Retina (tissue), 1 donor: ENCODE data around the gene CTBP2.

Experiments used
- DNase-seq: peaks from one replicate; pipeline ENCODE4 v3.0.0-alpha.2; 2016

Gene CTBP2

GRCh38 chr10:125159932-125160855, at the start of gene CTBP2:
Gene CTBP2, minus strand, starts transcription at chr10:125160563.
- peak; percentile 60 for DNase-seq

DNA sequence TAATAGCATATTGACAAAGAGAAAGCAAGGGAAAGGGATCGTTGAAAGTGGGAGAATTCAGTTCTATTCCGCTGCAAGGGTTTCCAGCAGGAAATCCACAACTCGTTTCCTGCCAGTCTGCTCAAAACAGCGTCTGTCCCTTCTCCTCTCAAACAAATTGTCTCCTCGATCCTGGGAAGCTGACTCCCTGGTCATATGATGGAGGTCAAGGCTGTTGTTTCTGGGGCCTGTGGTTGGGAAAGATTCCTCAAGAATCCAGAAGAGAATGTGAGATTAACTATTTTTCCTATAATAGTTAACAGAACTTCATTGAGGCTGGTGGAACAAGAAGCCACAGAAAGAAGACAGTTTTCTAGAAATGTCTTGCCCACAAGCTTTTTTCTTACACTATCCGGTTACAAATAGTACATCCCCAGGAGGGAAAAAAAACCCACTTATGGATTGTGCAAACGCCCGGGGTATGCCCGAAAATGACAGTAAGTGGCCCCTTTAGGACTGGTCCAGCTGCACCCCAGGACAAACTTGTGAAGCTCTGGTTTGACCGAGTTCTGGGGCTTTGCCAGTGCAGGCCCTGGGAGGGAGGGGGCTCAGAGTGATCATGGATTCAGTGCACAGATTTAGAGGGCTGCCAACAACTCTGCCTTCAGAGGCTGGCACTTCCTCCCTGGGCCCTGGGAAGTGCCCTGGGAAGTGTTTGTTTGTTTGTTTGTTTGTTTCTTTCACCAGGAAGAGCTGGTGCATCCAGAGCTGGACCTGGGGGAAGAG, 49.4 kb upstream of the CTBP2 start:
- no peak for DNase-seq

DNA sequence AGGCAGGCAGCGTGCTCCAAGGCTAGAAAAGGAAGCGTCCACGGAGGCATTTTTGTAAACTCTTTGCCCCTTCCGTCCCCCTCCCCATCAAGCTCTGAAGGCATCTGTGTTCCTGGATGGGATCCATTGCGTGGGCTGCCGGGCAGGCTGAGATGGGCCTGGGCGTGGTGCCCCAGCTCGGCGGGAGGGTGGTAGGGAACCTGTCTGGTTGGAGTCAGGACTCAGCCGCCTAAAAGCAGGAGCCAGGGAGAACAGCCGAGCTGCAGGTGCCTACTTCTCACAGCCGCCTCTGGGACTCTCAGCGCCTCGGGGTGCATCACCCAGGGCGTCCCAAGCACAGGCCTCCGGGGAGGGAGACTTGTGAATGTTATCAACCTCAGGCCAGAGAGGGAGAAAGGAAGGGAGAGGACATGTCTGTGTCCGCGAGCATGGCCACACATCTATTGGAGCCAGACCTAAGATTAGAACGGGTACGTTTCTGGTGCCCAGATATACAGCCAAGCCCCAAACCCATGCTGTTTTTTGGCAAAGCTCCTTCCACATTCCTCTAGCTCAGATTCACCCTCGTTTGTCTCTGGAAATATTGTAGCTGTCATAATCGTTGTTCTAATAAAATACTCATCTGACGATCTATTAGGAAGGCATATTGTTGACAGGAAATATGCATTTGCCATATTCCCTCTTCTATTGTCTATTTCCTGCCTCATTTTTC, 48.6 kb upstream of the CTBP2 start:
- no peak for DNase-seq

- no peak for DNase-seq
Measured at GRCh38 chr10:125206623-125207022, 46.3 kb upstream of the CTBP2 start.

DNA sequence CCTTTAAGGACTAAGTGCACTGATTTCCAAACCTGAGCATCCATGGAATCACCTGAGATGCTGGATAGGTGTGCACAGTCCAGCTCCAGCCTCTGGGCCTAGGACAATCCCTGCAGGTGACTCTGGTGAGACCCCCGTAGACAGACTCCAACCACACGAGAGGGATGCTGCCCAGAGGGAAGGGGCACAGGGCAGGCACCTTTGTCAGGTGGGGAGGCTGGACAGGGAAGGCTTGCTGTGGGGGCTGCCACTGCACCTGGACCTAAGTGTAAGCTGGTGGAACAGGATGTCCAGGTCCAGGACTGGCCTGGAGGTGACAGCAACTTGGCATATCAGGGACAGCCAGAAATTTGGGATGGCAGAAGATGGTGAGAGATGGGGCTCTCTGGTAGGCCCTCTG, 45.1 kb upstream of the CTBP2 start:
- DNase-seq, result no peak

DNA sequence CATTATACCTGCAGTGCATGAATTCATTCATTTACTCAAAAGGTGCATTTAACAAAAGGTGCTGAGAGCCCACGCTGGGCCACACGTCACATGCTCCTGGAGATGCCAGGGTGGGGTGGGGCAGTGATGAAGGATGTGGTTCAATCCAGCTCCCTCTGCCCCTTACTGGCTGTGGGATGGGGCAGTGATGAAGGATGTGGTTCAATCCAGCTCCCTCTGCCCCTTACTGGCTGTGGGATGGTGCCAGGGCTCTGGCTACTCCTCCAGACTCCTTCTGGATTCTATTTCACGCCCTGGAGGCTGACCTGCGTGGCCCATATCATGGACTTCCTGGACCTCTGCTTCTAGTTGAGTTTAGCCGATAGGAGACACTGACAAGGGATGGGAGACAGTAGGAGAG, 44.0 kb upstream of the CTBP2 start:
- no peak for DNase-seq

GRCh38 chr10:125203186-125203800, 42.9 kb upstream of the CTBP2 start:
- no peak for DNase-seq

DNA sequence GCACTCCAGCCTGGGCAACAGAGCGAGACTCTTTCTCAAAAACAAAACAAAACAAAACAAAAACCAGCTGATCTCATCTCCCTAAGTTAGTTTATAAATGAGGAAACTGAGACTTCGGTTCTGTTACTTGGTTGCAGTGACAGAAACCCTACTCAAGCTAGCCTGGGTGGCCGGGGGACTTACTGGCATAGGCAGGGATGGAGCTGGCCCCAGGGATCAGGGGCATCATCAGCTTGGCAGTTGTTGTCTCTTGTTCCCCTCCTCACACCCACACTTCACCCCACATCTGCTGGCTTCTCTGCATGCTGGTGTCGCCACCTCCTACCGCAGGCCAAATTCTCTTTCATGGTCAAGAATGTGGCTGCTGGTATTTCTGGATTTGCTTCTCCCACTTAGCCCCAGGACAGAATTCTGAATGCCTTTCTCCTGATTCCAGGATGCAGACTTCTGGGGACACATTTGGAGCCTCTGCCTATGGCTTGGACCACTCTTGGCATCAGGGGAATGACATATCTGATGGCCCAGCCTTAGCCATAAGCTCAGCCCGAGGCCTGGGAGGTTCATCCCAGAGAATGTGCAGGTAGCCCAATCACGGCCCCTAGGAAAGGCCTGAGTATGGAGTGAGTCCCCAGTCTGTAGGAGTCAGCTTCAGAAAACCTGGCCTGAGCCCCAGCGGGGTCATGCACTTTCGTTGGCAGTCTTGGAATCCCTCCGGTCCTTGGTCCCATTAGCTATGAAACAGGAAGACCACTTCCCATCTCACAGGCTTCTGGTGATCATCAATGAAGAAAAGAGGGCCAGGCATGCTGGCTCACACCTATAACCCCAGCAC, 41.6 kb upstream of the CTBP2 start:
- no peak for DNase-seq

- no peak for DNase-seq
Measured at GRCh38 chr10:125201108-125201524, 40.8 kb upstream of the CTBP2 start.

DNA sequence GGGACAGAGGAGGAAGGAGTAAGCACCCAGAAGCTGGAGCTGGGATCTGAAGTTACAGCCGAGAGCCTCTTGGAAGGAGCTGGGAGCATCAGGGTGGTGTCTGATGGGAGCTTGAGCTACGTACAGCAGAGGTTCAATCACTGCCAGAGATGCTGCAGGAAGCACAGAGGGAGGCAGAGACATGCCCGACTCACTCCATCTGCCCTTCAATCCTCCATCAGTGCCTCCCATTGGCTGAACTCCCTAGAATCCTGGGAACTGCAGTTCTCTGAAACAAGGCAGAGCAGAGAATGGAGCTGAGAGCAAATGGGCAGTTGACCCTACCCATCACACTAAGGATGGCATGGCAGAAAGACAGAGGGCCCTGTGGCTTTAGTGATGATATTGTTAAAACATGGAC, 40.0 kb upstream of the CTBP2 start:
- DNase-seq, result no peak

- DNase-seq, result no peak
Measured at GRCh38 chr10:125199270-125199669, 38.9 kb upstream of the CTBP2 start.

DNA sequence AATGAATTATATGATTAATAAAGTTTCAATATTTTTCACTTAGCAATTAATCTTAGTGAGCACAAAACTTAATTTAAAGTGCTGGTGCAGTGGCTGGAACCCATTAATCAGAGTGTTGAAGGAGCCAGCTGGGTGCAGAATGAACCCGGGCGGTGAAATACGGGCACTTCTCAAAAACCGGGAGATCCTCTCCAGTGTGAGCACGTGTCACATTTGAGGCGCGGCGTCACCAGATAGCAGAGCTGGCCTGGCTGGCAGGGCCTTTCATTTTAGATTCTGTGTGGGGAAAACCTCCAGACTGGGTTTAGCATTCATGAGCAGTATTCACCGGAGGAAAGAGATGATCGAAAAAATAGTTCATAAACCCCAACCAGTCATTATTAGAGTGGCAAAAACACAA, 34.5 kb upstream of the CTBP2 start:
- DNase-seq, result no peak

GRCh38 chr10:125193306-125193877, 33.0 kb upstream of the CTBP2 start:
- DNase-seq, result no peak

GRCh38 chr10:125192620-125193019, 32.3 kb upstream of the CTBP2 start:
- DNase-seq, result no peak

GRCh38 chr10:125192005-125192404, 31.6 kb upstream of the CTBP2 start:
- no peak for DNase-seq

GRCh38 chr10:125190946-125191345, 30.6 kb upstream of the CTBP2 start:
- peak; percentile 35 for DNase-seq

- DNase-seq, result no peak
Measured at GRCh38 chr10:125190414-125190813, 30.1 kb upstream of the CTBP2 start.

- DNase-seq, result no peak
Measured at GRCh38 chr10:125189162-125189561, 28.8 kb upstream of the CTBP2 start.

GRCh38 chr10:125187238-125188194, 27.2 kb upstream of the CTBP2 start:
- DNase-seq, result no peak

- no peak for DNase-seq
Measured at GRCh38 chr10:125186431-125187170, 26.2 kb upstream of the CTBP2 start.
